Gastroesophageal sphincter (tissue), 4 donors: ENCODE results near the gene RBM22. TPM values are rescaled to one million over a fixed set of nuclear protein-coding genes. Genes with fewer than 3 reads are reported as not detected.

ENCODE experiments used
- ATAC-seq: fragments of 150-250 bp; one replicate; pipeline ENCODE4 v1.9.1; 2016; ENCODE audit warnings: mild to moderate bottlenecking, moderate library complexity
- H3K27ac ChIP-seq, 4 donors: fragments of 200-600 bp; sonication (generic) in 3 of 4; 1 replicate in 3 of 4; 2 replicates in 1 of 4; pipeline ENCODE4 v1.5.1; 2016 to 2019
- H3K27me3 ChIP-seq: fragments of 200-600 bp; sonication (generic); one replicate; pipeline ENCODE4 v1.5.1; 2019
- H3K36me3 ChIP-seq, 2 donors: fragments of 200-600 bp; sonication (generic); one replicate each; pipeline ENCODE4 v1.5.1; 2019; ENCODE audit warnings: control low read depth in 1 of 2
- H3K4me1 ChIP-seq, 3 donors: fragments of 200-600 bp; sonication (generic); 1 replicate in 2 of 3; 2 replicates in 1 of 3; pipeline ENCODE4 v1.5.1; 2016 to 2019; ENCODE audit warnings: control low read depth in 2 of 3
- H3K4me3 ChIP-seq, 2 donors: fragments of 200-600 bp; sonication (generic); one replicate each; pipeline ENCODE4 v1.5.1; 2019; ENCODE audit warnings: mild to moderate bottlenecking in 1 of 2, moderate library complexity in 1 of 2
- H3K9me3 ChIP-seq, 3 donors: fragments of 200-600 bp; sonication (generic); one replicate each; pipeline ENCODE4 v1.5.1; 2017 to 2019; ENCODE audit warnings: control low read depth in 2 of 3
- CTCF ChIP-seq, 4 experiments: fragments of 200-600 bp in 2 of 4; fragments of 450-650 bp in 2 of 4; sonication (generic) in 1 of 4; IDR thresholded peaks; one replicate each; pipeline ENCODE4 v1.5.1; 2017 to 2019; ENCODE audit warnings: antibody characterized with exemption in 4 of 4, mild to moderate bottlenecking in 2 of 4, moderate library complexity in 2 of 4
- EP300 ChIP-seq: sonication (generic); formaldehyde crosslinking; IDR thresholded peaks from one replicate; pipeline ENCODE4 v1.6.1; 2017; ENCODE audit warnings: antibody characterized with exemption, mild to moderate bottlenecking
- POLR2A ChIP-seq, 2 donors: fragments of 450-650 bp; IDR thresholded peaks; one replicate each; pipeline ENCODE4 v1.6.1; 2017; ENCODE audit warnings: antibody characterized with exemption in 2 of 2, mild to moderate bottlenecking in 2 of 2, moderate library complexity in 1 of 2
- POLR2AphosphoS5 ChIP-seq: sonication (generic); formaldehyde crosslinking; IDR thresholded peaks from one replicate; pipeline ENCODE4 v1.6.1; 2017; ENCODE audit warnings: antibody characterized with exemption
- WGBS, 2 donors: methylation state at CpG; one replicate each; pipeline ENCODE4 v1.1.5; 2018; ENCODE audit warnings: low coverage in 1 of 2; 5-methylcytosine and 5-hydroxymethylcytosine counted together
- total RNA-seq, 4 donors: library from RNA; depleted of rRNA; stranded (reverse); fragments of >200 nt; gene quantifications; one replicate each; pipeline ENCODE4 v1.1.0, GENCODE V29; 2016

RBM22 gene
- total RNA-seq, 4 donors from 2014 or later = 24.3 to 37.2 (median 32.4) TPM

GRCh38 chr5:150658699-150659265 is 42.1 kb downstream of the RBM22 start:
- Histone ChIP-seq H3K4me3 (no peak overlapping the region), H3K27ac (peak overlapping the region in 2 of 4 donors; percentile 76 to 77), H3K36me3 (no peaks in the 10 kb centered on the region), H3K27me3 (no peaks in the 10 kb centered on the region), H3K4me1 (peaks cover 0 to 64% (median 23%) of the 10 kb centered on the region in 3 donors), H3K9me3 (no peaks in the 10 kb centered on the region)
- TF ChIP-seq EP300 (no peak), POLR2A (IDR thresholded peaks at IDR 0.05) (no peak), CTCF (IDR thresholded peaks at IDR 0.05) (no peak), POLR2AphosphoS5 (no peak)
- ATAC-seq = no peak
- WGBS, 2 donors = 46 to 90% methylated on average over 3 of the region's 3 CpGs

GRCh38 chr5:150658121-150658520 is 42.7 kb downstream of the RBM22 start:
- H3K4me1 ChIP-seq = peaks cover 0 to 71% (median 23%) of the 10 kb centered on the region in 3 donors
- peak overlapping the region in 3 of 4 donors; percentile 76 to 77 (median 77) for H3K27ac ChIP-seq
- no peaks in the 10 kb centered on the region for H3K27me3 ChIP-seq
- ATAC-seq = no peak
- no peaks in the 10 kb centered on the region for H3K9me3 ChIP-seq
- TF ChIP-seq POLR2A (IDR thresholded peaks at IDR 0.05) (no peak), EP300 (no peak), CTCF (IDR thresholded peaks at IDR 0.05) (no peak), POLR2AphosphoS5 (no peak)
- peaks cover 0 to under 1% of the 10 kb centered on the region in 2 donors for H3K36me3 ChIP-seq
- WGBS, 2 donors = 100% methylated on average over 1 to 2 of the region's 4 CpGs
- no peak overlapping the region for H3K4me3 ChIP-seq

GRCh38 chr5:150656191-150657132 is 44.4 kb downstream of the RBM22 start:
- H3K9me3 ChIP-seq = no peaks in the 10 kb centered on the region
- peaks cover 0 to 85% (median 23%) of the 10 kb centered on the region in 3 donors for H3K4me1 ChIP-seq
- H3K27me3 ChIP-seq = no peaks in the 10 kb centered on the region
- H3K4me3 ChIP-seq = peak overlapping the region; percentile 48 to 62
- peak; percentile 75 for ATAC-seq
- peaks cover 0 to 15% of the 10 kb centered on the region in 2 donors for H3K36me3 ChIP-seq
- H3K27ac ChIP-seq = peak overlapping the region; percentile 15 to 77 (median 76)
- TF ChIP-seq CTCF (IDR thresholded peaks at IDR 0.05) (peak in 3 of 4 experiments; percentile 75 to 85 (median 83)), EP300 (no peak), POLR2AphosphoS5 (peak; percentile 51)
- WGBS, 2 donors = 10 to 20% methylated on average over 2 to 10 of the region's 99 CpGs

- no peak for ATAC-seq
- TF ChIP-seq CTCF (IDR thresholded peaks at IDR 0.05) (no peak), POLR2AphosphoS5 (no peak), POLR2A (IDR thresholded peaks at IDR 0.05) (no peak), EP300 (no peak)
- 90 to 100% methylated on average over 1 to 3 of the region's 3 CpGs for WGBS, 2 donors
- Histone ChIP-seq H3K9me3 (no peaks in the 10 kb centered on the region), H3K27ac (peak overlapping the region in 2 of 4 donors; percentile 8 to 11), H3K27me3 (no peaks in the 10 kb centered on the region), H3K36me3 (peaks cover 0 to 26% of the 10 kb centered on the region in 2 donors), H3K4me1 (peaks cover 0 to 85% (median 15%) of the 10 kb centered on the region in 3 donors), H3K4me3 (no peak overlapping the region)
Measured at GRCh38 chr5:150655221-150655620, 45.6 kb downstream of the RBM22 start.
